HG03457 (cell line): ENCODE results near the gene CCDC90B.
"Not testable (repeated sequence)": the region's sequence is repeated elsewhere in the genome, so short reads cannot be mapped to it uniquely, and the experiment has no call there.

ENCODE experiments used
- ATAC-seq: cut with Tn5 transposase; IDR thresholded peaks from one replicate; pipeline ENCODE4 v1.9.1; 2021; ENCODE audit warnings: moderate number of reproducible peaks; ENCODE audit not compliant: unreplicated experiment

CCDC90B gene, protein sequence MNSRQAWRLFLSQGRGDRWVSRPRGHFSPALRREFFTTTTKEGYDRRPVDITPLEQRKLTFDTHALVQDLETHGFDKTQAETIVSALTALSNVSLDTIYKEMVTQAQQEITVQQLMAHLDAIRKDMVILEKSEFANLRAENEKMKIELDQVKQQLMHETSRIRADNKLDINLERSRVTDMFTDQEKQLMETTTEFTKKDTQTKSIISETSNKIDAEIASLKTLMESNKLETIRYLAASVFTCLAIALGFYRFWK

DNA sequence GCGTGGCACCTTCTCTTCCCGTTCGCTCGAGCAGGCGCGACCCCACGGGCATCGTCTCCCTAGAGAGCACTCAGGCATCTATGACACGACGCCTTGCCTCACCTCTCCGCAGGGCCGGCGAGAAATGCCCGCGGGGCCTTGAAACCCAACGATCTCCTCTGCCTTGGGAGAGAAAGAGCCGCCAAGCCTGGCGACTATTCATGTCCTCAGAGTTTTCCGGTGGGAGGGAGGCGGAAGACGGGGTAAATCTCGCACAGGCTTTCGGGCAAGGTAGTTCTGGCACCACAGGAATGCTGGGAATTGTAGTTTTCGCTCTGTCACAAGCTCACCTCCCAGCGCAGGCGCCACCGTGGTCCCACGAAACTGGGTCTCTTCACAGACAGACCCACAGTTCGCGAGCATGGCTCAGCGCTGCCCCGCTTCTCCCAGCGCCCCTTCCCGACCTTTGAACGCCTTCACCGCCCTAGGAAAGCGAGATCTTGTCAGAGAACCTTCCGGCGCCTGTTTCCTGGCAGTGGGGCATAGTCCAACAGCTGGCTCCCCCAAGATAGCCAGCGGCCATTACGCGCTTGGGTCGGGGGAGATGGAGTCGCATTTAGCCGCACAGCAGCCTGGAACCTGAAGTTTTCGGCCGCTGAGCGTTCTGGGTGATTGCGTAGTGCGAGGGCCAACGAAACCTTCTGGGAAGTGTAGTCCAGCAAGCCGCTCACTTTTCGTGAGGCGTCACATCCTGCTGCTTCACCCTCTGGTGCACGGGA, at the start of gene CCDC90B:
Gene CCDC90B, minus strand, starts transcription at position 597 of the 758 bp plus-strand sequence. Its CDS starts 395 bp downstream, at position 202.
- peak; percentile 88 for ATAC-seq

DNA sequence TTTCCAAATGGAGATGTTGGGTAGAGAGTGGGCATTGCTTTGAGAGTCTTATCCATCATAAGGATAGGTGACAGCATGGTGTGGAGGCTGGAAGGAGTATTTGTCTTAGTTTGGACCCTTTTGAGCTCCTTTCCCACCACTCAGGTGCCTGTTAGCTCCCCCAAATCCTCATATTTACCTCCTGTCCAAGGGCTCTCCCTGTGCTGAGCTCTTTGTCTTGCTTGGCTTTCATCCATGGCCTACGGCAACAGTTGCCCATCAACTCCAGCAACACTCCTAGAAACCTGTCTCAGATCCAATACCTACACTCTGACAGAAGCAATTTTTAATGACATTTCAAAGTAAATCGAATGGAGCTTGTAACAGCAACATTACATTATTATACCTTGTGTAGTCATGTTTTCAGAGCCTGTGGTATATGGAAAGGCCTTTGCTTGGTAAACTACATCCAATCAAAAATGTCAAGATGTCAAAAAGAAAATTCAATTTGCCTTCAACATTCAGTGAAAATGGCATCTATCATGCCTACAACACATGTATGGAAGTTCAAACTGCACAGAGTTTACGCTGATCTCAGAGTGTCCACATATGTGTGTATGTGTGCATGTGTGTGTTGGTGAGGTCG, 49.4 kb upstream of the CCDC90B start:
- no peak for ATAC-seq

DNA sequence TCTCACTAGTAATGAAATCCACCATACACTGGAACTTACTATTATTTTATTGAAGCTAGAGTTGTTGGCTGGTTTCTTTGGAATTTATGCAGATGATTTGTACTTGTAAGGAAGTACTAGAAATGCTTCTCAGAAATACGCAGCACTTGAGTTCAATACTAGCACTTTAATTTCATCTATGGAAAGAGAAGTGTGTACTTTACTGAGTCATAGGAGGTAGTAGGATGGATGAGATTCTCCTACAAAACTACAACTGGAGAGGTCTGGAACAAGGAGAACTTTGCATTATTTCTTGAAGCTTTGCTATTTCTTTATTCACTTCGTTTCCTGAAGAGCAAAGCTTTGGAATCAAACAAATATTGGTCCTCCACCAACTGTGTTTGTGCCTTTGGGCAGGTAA, 44.1 kb upstream of the CCDC90B start:
- ATAC-seq, result no peak

- ATAC-seq, result no peak
Observed at GRCh38 chr11:83326326-83326725, 40.2 kb upstream of the CCDC90B start.

- no peak for ATAC-seq
Observed at GRCh38 chr11:83319346-83319745, 33.2 kb upstream of the CCDC90B start.

- no peak for ATAC-seq
Observed at GRCh38 chr11:83318931-83319330, 32.8 kb upstream of the CCDC90B start.

- ATAC-seq, result no peak
Observed at GRCh38 chr11:83317757-83318690, 31.9 kb upstream of the CCDC90B start.

DNA sequence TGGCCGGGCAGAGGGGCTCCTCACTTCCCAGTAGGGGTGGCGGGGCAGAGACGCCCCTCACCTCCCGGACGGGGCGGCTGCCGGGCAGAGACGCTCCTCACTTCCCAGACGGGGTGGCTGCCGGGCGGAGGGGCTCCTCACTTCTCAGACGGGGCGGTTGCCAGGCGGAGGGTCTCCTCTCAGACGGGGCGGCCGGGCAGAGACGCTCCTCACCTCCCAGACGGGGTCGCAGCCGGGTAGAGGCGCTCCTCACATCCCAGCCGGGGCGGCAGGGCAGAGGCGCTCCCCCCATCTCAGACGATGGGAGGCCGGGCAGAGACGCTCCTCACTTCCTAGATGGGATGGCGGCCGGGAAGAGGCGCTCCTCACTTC, 30.7 kb upstream of the CCDC90B start:
- ATAC-seq, result not testable (repeated sequence)

DNA sequence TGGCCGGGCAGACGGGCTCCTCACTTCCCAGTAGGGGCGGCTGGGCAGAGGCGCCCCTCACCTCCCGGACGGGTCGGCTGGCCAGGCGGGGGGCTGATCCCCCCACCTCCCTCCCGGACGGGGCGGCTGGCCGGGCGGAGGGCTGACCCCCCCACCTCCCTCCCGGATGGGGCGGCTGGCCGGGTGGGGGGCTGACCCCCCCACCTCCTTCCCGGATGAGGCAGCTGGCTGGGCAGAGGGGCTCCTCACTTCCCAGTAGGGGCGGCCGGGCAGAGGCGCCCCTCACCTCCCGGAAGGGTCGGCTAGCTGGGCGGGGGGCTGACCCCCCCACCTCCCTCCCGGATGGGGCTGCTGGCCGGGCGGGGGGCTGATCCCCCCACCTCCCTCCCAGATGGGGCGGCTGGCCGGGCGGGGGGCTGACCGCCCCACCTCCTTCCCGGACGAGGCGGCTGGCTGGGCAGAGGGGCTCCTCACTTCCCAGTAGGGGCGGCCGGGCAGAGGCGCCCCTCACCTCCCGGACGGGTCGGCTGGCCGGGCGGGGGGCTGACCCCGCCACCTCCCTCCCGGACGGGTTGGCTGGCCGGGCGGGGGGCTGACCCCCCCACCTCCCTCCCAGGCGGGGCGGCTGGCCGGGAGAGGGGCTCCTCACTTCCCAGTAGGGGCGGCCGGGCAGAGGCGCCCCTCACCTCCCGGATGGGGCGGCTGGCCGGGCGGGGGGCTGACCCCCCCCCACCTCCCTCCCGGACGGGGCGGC, 30.2 kb upstream of the CCDC90B start:
- ATAC-seq, result not testable (repeated sequence)

DNA sequence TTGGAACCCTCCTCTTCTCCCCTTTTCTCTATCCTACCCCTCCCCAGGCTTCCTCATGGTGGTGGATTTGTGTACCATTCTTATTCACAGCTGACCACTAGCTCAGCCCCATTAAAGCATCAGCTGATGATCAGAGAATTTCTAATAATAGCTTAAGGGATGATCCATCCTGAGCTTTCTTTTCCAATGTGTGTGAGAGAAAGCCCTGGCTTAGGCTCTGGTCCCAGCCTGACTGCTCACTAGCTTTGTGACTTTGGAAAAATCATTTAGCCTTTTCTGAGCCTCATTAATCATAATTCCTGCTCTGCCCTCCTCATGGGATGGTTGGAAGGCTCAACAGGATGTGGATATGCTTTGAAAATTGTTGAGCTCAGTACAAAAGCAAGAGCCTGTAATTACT, 26.3 kb upstream of the CCDC90B start:
- no peak for ATAC-seq

- ATAC-seq, result no peak
Observed at GRCh38 chr11:83311701-83312100, 25.5 kb upstream of the CCDC90B start.

- no peak for ATAC-seq
Observed at GRCh38 chr11:83310718-83311117, 24.6 kb upstream of the CCDC90B start.

GRCh38 chr11:83308536-83308935, 22.4 kb upstream of the CCDC90B start:
- not testable (repeated sequence) for ATAC-seq

DNA sequence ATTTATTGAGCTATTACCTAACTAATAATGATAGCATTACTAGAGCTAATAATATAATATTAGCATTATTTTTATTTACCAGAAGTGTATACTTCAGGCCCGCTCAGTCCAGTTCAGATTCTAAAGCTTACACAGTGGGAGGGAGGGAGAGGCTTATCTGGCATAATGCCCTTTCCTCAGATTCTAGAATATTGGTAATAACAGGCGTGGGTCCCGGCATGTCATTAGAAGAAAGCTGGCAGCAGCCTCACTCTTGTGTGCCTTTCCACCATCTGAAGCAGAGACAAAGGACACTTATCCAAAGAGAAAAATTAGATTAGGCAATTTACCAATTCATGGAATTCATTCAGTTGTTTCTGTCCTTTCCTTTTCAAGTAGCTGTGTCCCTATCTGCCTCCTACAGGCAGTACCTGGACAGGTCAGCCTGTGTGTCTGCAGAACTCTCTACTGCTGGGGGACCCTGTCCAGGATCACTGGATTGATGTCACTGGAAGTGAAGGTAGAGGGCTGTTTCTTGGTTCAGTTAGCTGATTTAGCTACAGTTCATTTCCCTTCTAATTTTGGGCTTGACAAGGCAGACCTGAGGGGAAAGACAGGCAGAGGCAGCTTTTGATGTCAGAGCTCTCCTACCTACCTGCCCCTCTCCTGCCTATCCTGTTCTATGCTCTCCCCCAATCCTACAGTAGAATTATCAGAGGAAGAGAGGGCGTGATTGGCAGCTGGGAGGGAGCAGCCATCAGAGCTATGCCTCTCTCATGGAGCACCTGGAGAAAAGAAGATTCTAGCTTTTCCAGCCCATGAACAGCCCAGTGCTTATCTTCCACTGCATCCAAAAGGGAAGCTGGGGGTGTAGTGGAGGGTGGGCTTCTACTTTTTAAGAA, 20.3 kb upstream of the CCDC90B start:
- ATAC-seq, result no peak

DNA sequence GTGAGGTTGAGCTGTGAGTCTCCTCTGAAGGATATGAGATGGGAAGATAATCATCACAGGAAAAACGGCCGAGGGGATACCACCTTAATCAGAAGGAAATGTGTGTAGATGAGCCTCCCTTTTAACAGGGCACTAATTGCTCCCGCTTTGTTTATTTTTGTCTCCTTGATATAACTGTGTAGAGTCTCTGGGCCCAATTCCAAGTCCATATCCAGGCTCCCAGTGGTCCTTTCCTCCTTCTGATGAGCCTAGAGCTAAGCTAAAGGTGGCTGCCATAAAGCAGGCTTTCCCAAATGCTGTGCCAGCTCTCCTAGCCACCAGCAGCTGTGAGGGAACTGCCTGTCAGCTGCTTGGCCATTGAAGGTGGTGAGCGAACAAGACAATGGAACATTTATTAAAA, 17.1 kb upstream of the CCDC90B start:
- ATAC-seq, result no peak

GRCh38 chr11:83302151-83302550, 16.0 kb upstream of the CCDC90B start:
- ATAC-seq, result no peak

GRCh38 chr11:83299681-83300080, 13.5 kb upstream of the CCDC90B start:
- ATAC-seq, result no peak

DNA sequence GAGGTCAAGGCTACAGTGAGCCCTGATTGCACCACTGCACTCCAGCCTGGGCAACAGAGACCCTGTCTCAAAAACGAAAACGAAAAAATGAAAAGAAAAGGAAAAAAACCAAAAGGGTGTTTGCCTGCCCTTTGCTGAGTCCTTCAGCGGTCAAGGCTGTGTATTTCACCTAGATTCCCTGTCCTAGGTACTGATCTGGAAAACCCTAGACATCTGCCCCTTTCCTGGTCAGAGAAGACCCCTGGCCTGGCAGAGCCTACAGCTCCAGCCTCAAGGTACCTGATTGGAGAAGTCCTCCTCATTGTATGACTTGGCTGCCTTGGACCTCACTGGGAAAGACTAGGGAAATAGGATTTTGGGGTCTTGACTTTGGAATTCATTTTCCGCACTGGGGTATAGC, 8.0 kb upstream of the CCDC90B start:
- ATAC-seq, result no peak

DNA sequence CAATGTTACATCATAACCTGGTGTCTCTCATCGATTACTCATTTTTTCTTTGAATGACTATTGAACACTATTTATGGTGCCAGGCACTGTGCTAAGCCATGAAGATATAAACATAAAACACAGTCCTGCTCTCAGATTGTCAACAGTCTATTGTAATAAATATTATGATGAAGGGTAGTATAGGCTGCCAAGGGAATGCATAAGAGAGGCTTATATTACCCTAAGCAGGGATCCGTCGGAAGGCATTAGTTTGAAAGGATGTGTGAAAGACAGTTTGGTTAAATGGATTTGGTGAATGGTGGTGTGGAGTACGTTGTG, 7.2 kb upstream of the CCDC90B start:
- no peak for ATAC-seq
